GM19395 (cell line): ENCODE results near the gene PROSER2.

Experiments used
- ATAC-seq: cut with Tn5 transposase; IDR thresholded peaks from one replicate; pipeline ENCODE4 v1.9.1; 2021; ENCODE audit warnings: mild to moderate bottlenecking, moderate library complexity; ENCODE audit not compliant: unreplicated experiment

PROSER2 gene

DNA sequence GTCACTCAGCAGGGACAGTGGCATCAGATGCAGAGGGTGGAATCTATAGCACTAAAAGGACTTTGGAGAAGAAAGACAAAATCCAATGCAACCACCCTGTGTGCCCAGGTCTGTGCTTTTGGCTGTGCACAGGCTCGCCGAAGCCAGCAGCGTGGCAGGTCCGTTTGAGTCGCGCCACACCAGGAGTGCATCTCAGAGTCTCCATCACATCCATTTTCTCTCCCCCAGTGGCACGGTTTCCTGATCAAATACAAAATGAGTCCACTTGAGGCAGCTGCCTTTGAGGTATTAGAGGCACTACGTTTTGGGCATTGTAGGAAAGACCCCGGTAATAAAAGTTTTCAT, 23.4 kb upstream of the PROSER2 start:
- ATAC-seq: no peak

- no peak for ATAC-seq
Observed at GRCh38 chr10:11804336-11804735, 18.8 kb upstream of the PROSER2 start.

GRCh38 chr10:11805792-11806191, 17.4 kb upstream of the PROSER2 start:
- no peak for ATAC-seq

GRCh38 chr10:11806706-11807105, 16.4 kb upstream of the PROSER2 start:
- no peak for ATAC-seq

GRCh38 chr10:11808808-11809207, 14.3 kb upstream of the PROSER2 start:
- no peak for ATAC-seq

- no peak for ATAC-seq
Observed at GRCh38 chr10:11810313-11810766, 12.8 kb upstream of the PROSER2 start.

DNA sequence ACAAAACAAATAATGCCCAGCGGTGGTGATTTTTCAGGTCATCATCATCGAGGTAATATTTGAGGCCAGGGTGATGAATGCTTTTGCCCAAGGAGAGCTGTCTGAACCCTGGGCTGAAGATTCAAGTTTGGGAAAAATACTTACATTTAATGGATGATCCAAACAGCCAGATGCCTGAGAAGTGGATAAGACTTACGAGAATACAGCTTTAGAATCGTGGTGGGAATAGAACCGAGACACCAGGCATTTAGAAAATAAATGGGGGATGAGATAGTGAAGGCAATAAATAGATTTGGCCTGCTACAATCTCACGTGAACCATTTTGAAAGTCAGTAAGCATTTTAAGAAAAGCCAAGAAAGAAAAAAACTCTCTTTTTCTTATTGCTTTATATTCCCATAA, 12.2 kb upstream of the PROSER2 start:
- no peak for ATAC-seq

DNA sequence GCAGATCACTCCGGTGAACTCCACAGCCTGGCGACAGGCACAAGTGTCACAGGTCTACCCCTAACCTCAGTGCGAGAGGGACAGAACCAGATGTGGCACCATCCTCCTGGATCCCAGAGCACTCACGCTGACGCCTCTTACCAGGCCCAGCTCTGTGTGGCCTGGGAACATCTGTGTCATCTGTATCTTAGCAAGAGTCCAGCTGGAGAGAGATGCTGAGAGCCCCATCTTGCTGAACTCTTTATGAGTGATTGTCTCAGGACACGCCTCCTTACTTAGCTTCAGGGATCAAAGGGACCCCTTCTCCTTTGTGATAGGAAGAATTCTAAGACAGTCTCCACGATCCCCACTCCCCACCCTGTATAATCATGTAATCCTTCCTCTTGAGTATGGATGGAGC, 10.0 kb upstream of the PROSER2 start:
- no peak for ATAC-seq

GRCh38 chr10:11813855-11814567, 9.1 kb upstream of the PROSER2 start:
- no peak for ATAC-seq

DNA sequence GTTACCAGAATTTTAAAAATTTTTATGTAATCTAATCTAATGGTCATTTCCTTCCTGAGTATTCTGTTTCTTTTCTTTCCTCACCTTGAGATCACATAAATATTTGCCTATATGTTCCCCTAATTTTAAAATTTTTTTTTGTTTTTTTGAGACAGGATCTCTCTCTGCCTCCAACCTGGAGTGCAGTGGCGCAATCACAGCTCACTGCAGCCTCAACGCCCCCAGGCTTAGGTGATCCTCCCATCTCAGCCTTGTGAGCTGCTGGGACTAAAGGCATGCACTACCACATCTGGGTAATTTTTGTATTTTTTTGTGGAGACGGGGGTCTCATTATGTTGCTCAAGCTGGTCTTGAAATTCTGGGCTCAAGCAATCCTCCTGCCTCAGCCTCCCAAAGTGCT, 4.1 kb upstream of the PROSER2 start:
- ATAC-seq: no peak

GRCh38 chr10:11822026-11822756, 965 bp upstream of the PROSER2 start:
- ATAC-seq: no peak

DNA sequence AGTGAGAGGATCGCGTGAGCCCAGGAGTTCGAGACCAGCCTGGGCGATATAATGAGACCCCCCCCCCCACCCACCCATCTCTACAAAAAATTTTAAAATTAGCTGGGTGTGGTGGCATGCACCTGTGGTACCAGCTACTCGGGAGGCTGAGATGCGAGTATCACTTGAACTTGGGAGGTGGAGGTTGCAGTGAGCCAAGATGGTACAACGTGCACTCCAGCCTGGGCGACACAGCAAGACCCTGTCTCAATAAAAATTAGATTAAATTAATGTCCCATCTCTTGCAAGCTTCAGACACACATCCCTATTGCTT, 391 bp upstream of the PROSER2 start:
- no peak for ATAC-seq

GRCh38 chr10:11823989-11824346, 812 bp downstream of the PROSER2 start:
- no peak for ATAC-seq

GRCh38 chr10:11824376-11824775, 1.2 kb downstream of the PROSER2 start:
- ATAC-seq: no peak

- no peak for ATAC-seq
Observed at GRCh38 chr10:11824825-11825224, 1.7 kb downstream of the PROSER2 start.

DNA sequence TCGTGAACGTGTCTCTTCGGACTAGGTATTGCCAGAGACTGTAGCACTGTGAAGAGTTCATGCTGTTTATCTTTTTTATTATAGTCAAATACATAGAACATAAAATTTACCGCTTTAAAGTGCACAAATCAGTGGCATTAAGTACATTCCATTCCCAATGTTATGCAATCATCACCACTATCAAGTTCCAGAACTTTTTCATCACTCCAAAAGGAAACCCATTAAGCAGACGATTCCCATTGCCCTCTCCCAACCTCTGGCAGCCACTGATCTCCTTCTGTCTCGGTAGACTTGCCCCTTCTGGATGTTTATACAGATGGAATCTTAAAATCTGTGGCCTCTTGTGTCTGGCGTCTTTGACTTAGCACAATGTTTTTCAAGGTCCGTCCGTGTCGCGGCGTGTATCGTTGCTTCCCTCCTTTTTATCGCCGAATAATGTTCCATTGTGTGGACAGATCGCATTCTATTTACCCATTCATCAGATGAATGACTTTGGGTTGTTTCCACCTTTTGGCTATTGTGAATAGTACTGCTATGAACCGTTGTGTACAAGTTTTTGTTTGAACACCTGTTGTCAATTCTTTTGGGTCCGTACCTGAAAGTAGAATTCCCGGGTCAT, 2.7 kb downstream of the PROSER2 start:
- no peak for ATAC-seq

- no peak for ATAC-seq
Observed at GRCh38 chr10:11827006-11827405, 3.9 kb downstream of the PROSER2 start.

DNA sequence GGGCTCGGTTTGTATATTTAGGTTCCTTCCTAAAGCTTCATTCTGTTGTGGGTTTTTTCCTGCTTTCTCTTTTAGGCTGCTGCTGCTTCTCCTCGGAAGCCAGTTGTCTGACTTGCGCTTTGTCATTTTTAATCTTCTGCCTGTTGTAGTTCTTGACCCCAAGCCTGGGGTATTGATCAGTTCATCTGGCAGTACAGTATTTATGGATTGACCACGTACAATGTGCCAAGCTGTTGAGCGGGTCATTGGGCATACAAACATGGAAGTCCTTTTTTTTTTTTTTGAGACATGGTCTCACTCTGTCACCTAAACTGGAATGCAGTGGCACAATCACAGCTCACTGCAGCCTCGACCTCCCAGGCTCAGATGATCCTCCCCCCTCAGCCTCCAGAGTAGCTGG, 4.3 kb downstream of the PROSER2 start:
- ATAC-seq: no peak

GRCh38 chr10:11828682-11829284, 5.6 kb downstream of the PROSER2 start:
- no peak for ATAC-seq

- ATAC-seq: no peak
Observed at GRCh38 chr10:11830836-11831519, 7.8 kb downstream of the PROSER2 start.

DNA sequence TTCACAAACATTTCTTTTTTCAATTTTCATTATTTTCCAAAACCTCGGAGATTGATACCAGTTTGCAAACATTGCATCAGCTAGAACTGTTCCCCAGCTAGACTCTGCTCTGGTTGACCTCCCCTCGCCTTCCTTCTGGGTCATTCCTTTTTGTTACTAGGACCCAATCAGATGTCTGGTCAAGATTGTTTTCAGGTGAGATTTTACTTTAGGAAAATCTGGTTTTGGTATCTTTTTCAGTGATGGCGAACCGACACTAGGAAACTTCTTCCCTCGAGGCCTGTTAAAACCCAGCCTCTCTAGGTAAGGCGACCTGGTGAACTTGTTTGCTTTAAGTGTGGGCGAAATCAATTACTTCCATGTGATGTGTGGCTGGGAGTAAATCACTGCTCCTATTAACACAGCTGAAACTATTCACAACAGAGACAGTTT, 8.4 kb downstream of the PROSER2 start:
- ATAC-seq: no peak
